Kidney (tissue), 14 donors: ENCODE results near the gene CNTN4. TPM values are rescaled to one million over a fixed set of nuclear protein-coding genes. Genes with fewer than 3 reads are reported as not detected.

Experiments used
- DNase-seq, 5 donors: peaks; one replicate each; pipeline ENCODE4 v3.0.0-alpha.2; 2013 to 2020
- FAIRE-seq: peaks from 2 replicates; lab custom pipeline; 2012; peaks lifted over from hg19 to GRCh38; lab: Jason Lieb, UNC
- H3K27ac ChIP-seq, 2 donors: one replicate each; pipeline ENCODE4 v1.7.0; 2013; ENCODE audit warnings: low read depth in 2 of 2, low read length in 2 of 2, inconsistent platforms in 1 of 2
- H3K27me3 ChIP-seq: one replicate; pipeline ENCODE4 v1.7.1; 2013; ENCODE audit warnings: low read length, inconsistent platforms; ENCODE audit not compliant: control insufficient read depth, insufficient read depth
- H3K36me3 ChIP-seq, 3 donors: one replicate each; pipeline versions ENCODE4 v1.7.0 to v1.7.1; 2013; ENCODE audit warnings: low read length in 3 of 3, control low read depth in 1 of 3, inconsistent platforms in 1 of 3; ENCODE audit not compliant: insufficient read depth in 3 of 3, control insufficient read depth in 2 of 3
- H3K4me1 ChIP-seq, 3 donors: one replicate each; pipeline versions ENCODE4 v1.7.0 to v1.7.1; 2013; ENCODE audit warnings: low read length in 3 of 3, inconsistent platforms in 1 of 3, low read depth in 1 of 3; ENCODE audit not compliant: control insufficient read depth in 2 of 3, insufficient read depth in 2 of 3
- H3K4me3 ChIP-seq, 3 donors: one replicate each; pipeline versions ENCODE4 v1.7.0 to v1.8.1; 2013; ENCODE audit warnings: low read length in 3 of 3, control low read depth in 1 of 3, inconsistent platforms in 1 of 3
- H3K9ac ChIP-seq, 3 donors: one replicate each; pipeline versions ENCODE4 v1.7.0 to v1.7.1; 2013; ENCODE audit warnings: low read length in 3 of 3, control low read depth in 1 of 3, inconsistent platforms in 1 of 3
- H3K9me3 ChIP-seq, 3 donors: one replicate each; pipeline versions ENCODE4 v1.7.0 to v1.7.1; 2013; ENCODE audit warnings: low read length in 3 of 3, control low read depth in 1 of 3, inconsistent platforms in 1 of 3; ENCODE audit not compliant: control insufficient read depth in 2 of 3, insufficient read depth in 1 of 3
- CTCF ChIP-seq: IDR thresholded peaks from 3 replicates; pipeline ENCODE4 v1.5.1; 2012; ENCODE audit warnings: mild to moderate bottlenecking, moderate library complexity, borderline replicate concordance; ENCODE audit not compliant: insufficient read depth; ENCODE audit errors: extremely low read depth
- intact Hi-C: fragments of 100-400 bp; cut with DNase I; formaldehyde crosslinking; loops from one replicate; pipeline ENCODE4 v1.11.1; 2022
- polyA plus RNA-seq: library from polyadenylated mRNA; stranded (reverse); fragments of 350-450 nt; fragmentation: Illumina TruSeq; extraction: RNeasy Lipid Tissue Mini Kit (QIAGEN cat#74804); gene quantifications from one replicate; pipeline ENCODE4 v1.2.3, GENCODE V29; 2014; ENCODE audit warnings: low read depth, low replicate concordance; ENCODE audit not compliant: insufficient read depth
- total RNA-seq: library from RNA; stranded (reverse); fragmentation: NEBNext Ultra II Directional; extraction: Animal tissue kit (Norgen Biotek cat#: 25700); gene quantifications from one replicate; pipeline ENCODE4 v1.2.1, GENCODE V29; 2021
- donor health status: control.
- donor health status: control.
- donor health status: control.
- donor health status: control.
- donor health status: control.
- donor health status: DM: yes; HTN: yes; CAD: no.
- donor health status: Normal renal cell carcinoma (clear cell type).

Gene CNTN4
- total and polyA plus RNA-seq, 2 donors from 2014 or later: 2.2 to 13.4 TPM

GRCh38 chr3:2372306-2372705, 273.6 kb downstream of the CNTN4 start:
- no peak for FAIRE-seq
- H3K27ac ChIP-seq: no peak overlapping the region
- no peaks in the 10 kb centered on the region for H3K4me1 ChIP-seq
- TF ChIP-seq CTCF: no peak
- intact Hi-C loops: no loop called here
- H3K9ac ChIP-seq: no peak overlapping the region
- no peak overlapping the region for H3K4me3 ChIP-seq
- no peaks in the 10 kb centered on the region for H3K36me3 ChIP-seq
- H3K27me3 ChIP-seq: no peaks in the 10 kb centered on the region
- DNase-seq: peak in 1 of 5 donors; percentile 5
- H3K9me3 ChIP-seq: no peaks in the 10 kb centered on the region

- Histone ChIP-seq H3K27ac (no peak overlapping the region), H3K9me3 (no peaks in the 10 kb centered on the region), H3K4me3 (no peak overlapping the region), H3K9ac (no peak overlapping the region), H3K36me3 (no peaks in the 10 kb centered on the region), H3K4me1 (no peaks in the 10 kb centered on the region), H3K27me3 (no peaks in the 10 kb centered on the region)
- no peak for FAIRE-seq
- DNase-seq: no peak
- TF ChIP-seq CTCF: no peak
- intact Hi-C loops: no loop called here
These were observed 276.7 kb downstream of the CNTN4 start for GRCh38 chr3:2375376-2375775.

GRCh38 chr3:2377281-2377680, 278.6 kb downstream of the CNTN4 start:
- H3K4me1 ChIP-seq: no peaks in the 10 kb centered on the region
- H3K27ac ChIP-seq: no peak overlapping the region
- FAIRE-seq (no peak), DNase-seq (no peak)
- no peak overlapping the region for H3K4me3 ChIP-seq
- H3K27me3 ChIP-seq: no peaks in the 10 kb centered on the region
- no peak overlapping the region for H3K9ac ChIP-seq
- TF ChIP-seq CTCF: no peak
- intact Hi-C loops: no loop called here
- H3K36me3 ChIP-seq: no peaks in the 10 kb centered on the region
- H3K9me3 ChIP-seq: no peaks in the 10 kb centered on the region

- no peaks in the 10 kb centered on the region for H3K9me3 ChIP-seq
- no peak overlapping the region for H3K27ac ChIP-seq
- FAIRE-seq (no peak), DNase-seq (no peak)
- no peaks in the 10 kb centered on the region for H3K27me3 ChIP-seq
- no peak overlapping the region for H3K9ac ChIP-seq
- no peaks in the 10 kb centered on the region for H3K4me1 ChIP-seq
- H3K4me3 ChIP-seq: no peak overlapping the region
- no peak for TF ChIP-seq CTCF
- intact Hi-C loops: no loop called here
- no peaks in the 10 kb centered on the region for H3K36me3 ChIP-seq
These were observed 292.4 kb downstream of the CNTN4 start for GRCh38 chr3:2390926-2391532.
